HL-60/S4 (cell line): ENCODE data around the gene ZNF562.
"Not testable (repeated sequence)": the region's sequence is repeated elsewhere in the genome, so short reads cannot be mapped to it uniquely, and the experiment has no call there.

Source experiments
- in situ Hi-C: fragments of 300-500 bp; cut with MboI; formaldehyde crosslinking; loops from 2 replicates; pipeline ENCODE4 v1.14.3; 2022; ENCODE audit warnings: low sequenced_read_pairs

ZNF562 gene

GRCh38 chr19:9674663-9675357 is at the start of gene ZNF562:
ZNF562 (minus strand) TSS chr19:9675100; CDS start chr19:9660744, 14,356 bp downstream.
- in situ Hi-C loops, result no loop called here

- in situ Hi-C loops, result no loop called here
These were observed 49.3 kb upstream of the ZNF562 start for GRCh38 chr19:9724157-9724556.

DNA sequence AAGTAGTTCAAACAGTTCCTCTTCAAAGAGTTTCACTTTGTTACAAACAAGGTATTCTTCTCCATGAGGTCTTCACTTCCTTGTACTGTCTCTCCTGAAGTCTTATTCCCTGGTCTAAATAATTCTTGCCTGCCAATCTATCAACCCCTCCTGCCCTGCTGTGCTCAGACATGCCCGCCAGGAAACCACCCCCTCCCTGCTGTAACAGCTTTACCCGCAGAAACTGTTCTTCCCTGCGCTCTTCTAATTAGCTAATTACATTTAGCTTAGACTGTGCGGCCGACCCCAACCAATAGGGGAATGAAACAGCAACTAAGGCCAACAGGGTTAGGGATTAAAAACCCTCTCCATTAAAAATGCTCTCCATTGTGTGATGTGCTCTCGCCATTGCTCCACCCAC is 47.0 kb upstream of the ZNF562 start:
- in situ Hi-C loops, result no loop called here

- in situ Hi-C loops, result no loop called here
These were observed 45.6 kb upstream of the ZNF562 start for GRCh38 chr19:9720541-9720940.

DNA sequence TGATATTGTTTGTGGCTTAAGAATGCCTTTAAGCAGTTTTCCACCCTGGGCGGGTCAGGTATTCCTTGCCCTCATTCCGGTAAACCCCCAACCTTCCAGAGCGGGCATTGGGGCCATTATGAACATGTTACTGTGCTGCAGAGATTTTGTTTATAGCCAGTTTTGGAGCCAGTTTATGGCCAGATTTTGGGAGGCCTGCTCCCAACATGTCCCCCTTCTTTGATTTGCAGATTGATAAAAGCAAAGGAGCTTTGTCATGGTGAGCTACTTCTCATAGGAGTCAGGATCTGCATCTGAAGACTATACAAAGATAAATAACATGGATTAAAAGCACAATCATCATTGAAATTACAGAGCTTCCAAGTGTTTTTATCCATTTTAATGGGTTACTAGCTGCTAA is 36.9 kb upstream of the ZNF562 start:
- in situ Hi-C loops, result no loop called here

DNA sequence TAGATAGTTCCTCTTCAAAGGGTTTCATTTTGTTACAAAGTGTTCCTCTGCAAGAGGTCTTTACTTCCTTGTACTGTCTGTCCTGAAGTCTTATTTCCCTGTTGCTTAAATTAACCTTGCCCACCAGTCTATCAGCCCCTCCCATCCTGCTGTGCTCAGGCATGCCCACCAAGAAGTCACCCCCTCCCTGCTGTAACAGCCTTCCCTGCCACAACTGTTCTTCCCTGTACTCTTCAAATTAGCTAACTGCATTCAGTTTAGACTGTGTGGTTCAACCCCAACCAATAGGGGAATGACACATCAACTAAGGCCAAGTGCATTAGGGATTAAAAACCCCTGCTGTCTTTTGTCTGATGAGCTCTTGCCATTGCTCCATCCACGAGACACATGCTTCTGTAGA is 34.4 kb upstream of the ZNF562 start:
- in situ Hi-C loops, result no loop called here

GRCh38 chr19:9705836-9706235 is 30.9 kb upstream of the ZNF562 start:
- in situ Hi-C loops, result no loop called here

DNA sequence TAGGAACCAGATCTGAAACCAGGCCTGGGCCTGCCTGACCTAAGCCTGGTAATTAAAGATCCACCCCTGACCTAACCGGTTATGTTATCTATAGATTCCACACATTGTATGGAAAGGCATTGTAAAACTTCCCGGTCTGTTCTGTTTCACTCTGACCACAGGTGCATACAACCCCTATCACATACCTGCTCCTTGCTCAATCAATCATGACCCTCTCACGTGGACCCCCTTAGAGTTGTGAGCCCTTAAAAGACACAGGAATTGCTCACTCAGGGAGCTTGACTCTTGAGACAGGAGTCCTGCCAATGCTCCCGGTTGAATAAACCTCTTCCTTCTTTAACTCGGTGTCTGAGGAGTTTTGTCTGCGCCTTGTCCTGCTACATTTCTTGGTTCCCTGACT is 27.3 kb upstream of the ZNF562 start:
- in situ Hi-C loops, result no loop called here

DNA sequence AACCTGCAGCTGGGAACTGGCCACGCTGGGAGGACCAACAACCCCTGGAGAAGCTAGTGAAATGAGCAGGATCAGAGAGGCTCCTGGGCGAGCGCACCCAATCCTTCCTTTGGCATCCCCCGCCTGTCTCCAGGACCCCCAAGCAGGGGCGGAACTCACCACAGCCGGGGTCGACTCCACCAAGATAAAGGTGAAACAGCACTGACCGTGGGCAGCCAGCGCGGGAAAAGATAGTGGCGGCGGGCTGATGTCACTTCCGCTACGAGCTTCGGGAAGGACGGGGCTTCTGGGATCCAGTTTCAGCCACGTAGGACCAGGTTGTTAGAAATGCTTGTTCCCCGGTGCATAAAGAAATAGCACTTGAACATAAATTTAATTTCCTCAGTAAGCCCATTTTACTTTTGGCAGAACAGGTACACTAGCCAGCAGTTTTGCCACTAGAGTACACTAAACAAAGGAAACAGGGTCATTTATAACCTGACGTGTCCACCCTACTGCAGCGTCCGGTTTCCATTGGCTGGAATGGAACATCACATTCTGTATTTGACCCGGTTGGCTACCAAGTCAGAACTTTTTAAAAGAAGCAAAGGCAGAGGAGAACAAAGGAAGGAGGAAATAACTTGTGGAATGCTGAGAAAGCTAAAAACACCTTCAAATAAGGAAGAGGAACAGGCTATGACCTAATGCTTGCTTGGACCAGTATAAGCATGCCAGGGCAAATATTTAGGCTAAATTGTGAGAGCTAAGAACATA is 25.5 kb upstream of the ZNF562 start:
- in situ Hi-C loops, result no loop called here

DNA sequence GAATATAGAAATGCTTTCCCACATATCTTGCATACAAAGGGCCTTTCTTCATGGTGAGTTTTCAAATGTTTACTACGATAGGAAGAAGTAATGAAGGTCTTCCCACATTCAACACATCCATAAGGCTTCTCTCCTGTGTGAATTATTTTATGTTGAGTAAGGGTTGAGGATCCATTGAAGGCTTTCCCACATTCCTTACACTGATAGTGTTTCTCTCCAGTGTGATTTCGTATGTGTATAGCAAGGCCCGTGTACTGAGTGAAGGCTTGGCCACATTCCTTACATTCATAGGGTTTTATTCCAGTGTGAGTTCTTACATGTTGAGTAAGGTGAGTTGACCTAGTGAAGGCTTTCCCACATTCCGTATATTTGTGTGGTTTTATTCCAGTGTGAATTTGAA is 15.4 kb upstream of the ZNF562 start:
- in situ Hi-C loops, result not testable (repeated sequence)

- in situ Hi-C loops, result not testable (repeated sequence)
These were observed 5.1 kb upstream of the ZNF562 start for GRCh38 chr19:9679996-9680395.

GRCh38 chr19:9675358-9675901 is 530 bp upstream of the ZNF562 start:
- in situ Hi-C loops, result not testable (repeated sequence)

DNA sequence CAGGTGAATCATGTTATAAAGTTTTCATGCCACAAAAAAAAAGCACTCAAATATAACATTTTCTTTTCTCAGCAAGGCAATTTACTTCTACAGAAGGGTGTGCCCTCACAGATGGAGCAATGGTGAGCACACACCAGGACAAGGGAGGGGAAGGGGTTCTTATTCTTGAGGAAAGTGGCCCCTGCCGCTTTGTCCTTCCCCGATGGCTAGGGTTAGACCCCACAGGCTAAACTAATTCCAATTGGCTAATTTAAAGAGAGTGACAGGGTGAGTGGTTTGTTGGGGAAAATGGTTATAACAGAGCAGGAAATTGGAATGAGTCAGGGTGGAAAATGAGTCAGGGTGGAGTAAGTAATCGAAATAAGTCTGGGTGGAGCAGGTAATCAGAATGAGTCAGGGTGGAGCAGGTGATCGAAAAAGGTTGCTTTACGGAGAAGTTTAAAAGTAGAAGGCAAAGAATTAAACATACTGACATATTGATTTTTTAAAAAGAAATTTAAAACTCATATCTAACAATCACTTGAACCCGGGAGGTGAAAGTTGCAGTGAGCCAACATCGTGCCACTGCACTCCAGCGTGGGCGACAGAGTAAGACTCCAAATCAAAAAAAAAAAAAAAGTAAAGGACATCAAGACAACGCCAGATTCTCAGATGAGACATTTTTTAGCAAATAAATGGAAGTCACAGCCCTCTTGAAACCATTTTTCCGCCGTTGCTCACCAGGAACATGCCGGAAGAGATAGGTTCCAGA is 813 bp downstream of the ZNF562 start:
- in situ Hi-C loops, result no loop called here

DNA sequence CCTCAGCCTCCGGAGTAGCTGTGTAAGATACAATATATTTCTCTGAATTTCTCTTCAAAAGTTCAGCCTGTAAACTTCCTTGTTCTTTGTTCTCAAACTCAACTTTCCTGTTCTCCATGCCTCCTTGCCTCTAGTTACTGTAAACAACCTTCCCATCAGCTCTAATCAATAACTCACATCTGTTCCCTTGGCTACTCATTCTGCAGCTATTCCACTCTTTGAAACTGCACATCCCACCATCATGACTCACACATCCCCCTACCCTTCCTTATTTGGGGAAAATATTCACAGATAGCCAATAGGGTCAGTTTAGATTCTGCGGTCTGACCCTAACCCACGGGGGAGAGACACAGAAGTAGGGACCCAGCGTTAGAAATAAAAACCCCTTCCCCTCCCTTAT is 2.0 kb downstream of the ZNF562 start:
- in situ Hi-C loops, result no loop called here

GRCh38 chr19:9671655-9672054 is 3.2 kb downstream of the ZNF562 start:
- in situ Hi-C loops, result no loop called here

DNA sequence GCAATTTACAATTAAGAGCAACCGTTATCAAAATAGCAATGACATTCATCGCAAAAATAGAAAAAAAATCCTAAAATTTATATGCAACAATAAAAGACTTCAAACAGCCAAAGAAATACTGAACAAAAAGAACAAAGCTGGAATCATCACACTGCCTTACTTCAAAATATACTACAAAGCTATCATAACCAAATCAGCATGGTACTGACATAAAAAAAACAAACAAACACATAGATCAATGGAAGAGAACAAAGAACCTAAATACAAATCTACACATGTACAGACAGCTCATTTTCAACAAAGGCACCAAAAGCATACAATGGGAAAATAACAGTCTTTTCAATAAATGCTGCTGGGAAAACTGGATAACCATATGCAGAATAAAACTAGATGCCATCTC is 6.4 kb downstream of the ZNF562 start:
- in situ Hi-C loops, result no loop called here

DNA sequence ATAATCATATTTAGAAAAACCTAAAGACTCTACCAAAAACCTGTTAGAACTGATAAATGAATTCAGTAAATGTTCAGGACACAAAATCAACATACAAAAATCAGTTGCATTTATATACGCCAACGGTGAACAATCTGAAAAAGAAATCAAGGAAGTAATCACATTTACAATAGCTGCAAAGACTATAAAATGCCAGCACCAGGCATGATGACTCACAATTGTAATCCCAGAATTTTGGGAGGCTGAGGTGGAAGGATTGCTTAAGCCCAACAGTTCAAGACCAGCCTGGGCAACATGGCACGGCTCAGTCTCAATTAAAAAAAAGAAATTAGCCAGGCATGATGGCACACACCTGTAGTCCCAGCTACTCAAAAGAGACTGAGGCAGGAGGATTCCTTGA is 7.0 kb downstream of the ZNF562 start:
- in situ Hi-C loops, result no loop called here

GRCh38 chr19:9658769-9659168 is 16.1 kb downstream of the ZNF562 start:
- in situ Hi-C loops, result no loop called here

- in situ Hi-C loops, result not testable (repeated sequence)
These were observed 21.8 kb downstream of the ZNF562 start for GRCh38 chr19:9653066-9653555.

DNA sequence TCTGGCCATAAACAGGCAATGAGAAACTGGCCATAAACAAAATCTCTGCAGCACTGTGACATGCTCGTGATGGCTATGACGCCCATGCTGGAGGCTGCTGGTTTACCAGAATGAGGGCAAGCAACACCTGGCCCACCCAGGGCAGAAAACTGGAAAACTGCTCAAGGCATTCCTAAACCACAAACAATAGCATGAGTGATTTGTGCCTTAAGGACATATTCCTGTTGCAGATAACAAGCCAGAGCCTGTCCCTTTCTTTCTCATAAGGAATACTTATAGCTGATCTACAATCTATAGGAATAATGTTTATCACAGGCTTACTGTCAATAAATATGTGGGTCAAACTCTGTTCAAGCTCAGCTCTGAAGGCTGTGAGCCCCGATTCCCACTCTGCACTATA is 23.4 kb downstream of the ZNF562 start:
- in situ Hi-C loops, result not testable (repeated sequence)

- in situ Hi-C loops, result no loop called here
These were observed 24.6 kb downstream of the ZNF562 start for GRCh38 chr19:9650345-9650744.
